IMR-90 (cell line): ENCODE results near the gene TEX22. TPM values are rescaled to one million over a fixed set of nuclear protein-coding genes. Genes with fewer than 3 reads are reported as not detected.

Source experiments
- ATAC-seq: fragments of 200-7000 bp; cut with Tn5 transposase; 2 replicates; pipeline ENCODE4 v1.9.1; 2020; ENCODE audit warnings: low read depth, mild to moderate bottlenecking, moderate library complexity
- BruUV-seq: library from RNA; stranded (reverse); fragments of 400-500 nt; replicated peaks from 2 replicates; lab custom pipeline; 2021; lab: Mats Ljungman, UMichigan
- CTCF ChIA-PET: fragments of 300-600 bp; formaldehyde crosslinking; extraction: SDS; loops from one replicate; lab custom pipeline; 2021; ENCODE audit warnings: antibody characterized with exemption; lab: Yijun Ruan, JAX
- POLR2A ChIA-PET: fragments of 300-600 bp; sonication (Branson Sonifier 250); formaldehyde crosslinking; loops from one replicate; lab custom pipeline; 2022; ENCODE audit warnings: antibody characterized with exemption; ENCODE audit not compliant: unreplicated experiment; lab: Charles Lee
- DNase-seq: peaks from one replicate; pipeline ENCODE4 v3.0.0; 2013
- H2AFZ ChIP-seq: replicated peaks from 2 replicates; pipeline ENCODE3; 2013; ENCODE audit warnings: low read length, mild to moderate bottlenecking; ENCODE audit not compliant: poor library complexity
- H2AK5ac ChIP-seq: 2 replicates; pipeline ENCODE4 v1.6.1; 2013; ENCODE audit warnings: low read depth, low read length, inconsistent platforms
- H2AK9ac ChIP-seq: replicated peaks from 2 replicates; pipeline ENCODE3; 2013; ENCODE audit warnings: mild to moderate bottlenecking, low read depth, low read length, moderate library complexity; ENCODE audit not compliant: poor library complexity
- H2BK120ac ChIP-seq: 2 replicates; pipeline ENCODE4 v1.6.1; 2013; ENCODE audit warnings: low read depth, low read length, inconsistent platforms
- H2BK15ac ChIP-seq: 3 replicates; pipeline ENCODE4 v1.6.1; 2013; ENCODE audit warnings: low read depth, low read length, inconsistent platforms
- H2BK20ac ChIP-seq: 2 replicates; pipeline ENCODE4 v1.6.1; 2013; ENCODE audit warnings: low read depth, mild to moderate bottlenecking, inconsistent platforms, low read length, moderate library complexity
- H2BK5ac ChIP-seq: 2 replicates; pipeline ENCODE4 v1.6.1; 2013; ENCODE audit warnings: mild to moderate bottlenecking, low read depth, low read length, inconsistent platforms; ENCODE audit not compliant: poor library complexity, severe bottlenecking
- H3K14ac ChIP-seq: replicated peaks from 2 replicates; pipeline ENCODE4 v1.6.1; 2013; ENCODE audit warnings: low read depth, low read length, inconsistent platforms
- H3K18ac ChIP-seq: 2 replicates; pipeline ENCODE4 v1.6.1; 2013; ENCODE audit warnings: low read depth, low read length, control low read depth
- H3K23ac ChIP-seq: 2 replicates; pipeline ENCODE4 v1.6.1; 2013; ENCODE audit warnings: low read depth, low read length, inconsistent platforms
- H3K27ac ChIP-seq: 2 replicates; pipeline ENCODE4 v1.5.1; 2013; ENCODE audit warnings: mild to moderate bottlenecking, control low read depth, low read length; ENCODE audit not compliant: insufficient read depth
- H3K27me3 ChIP-seq: 2 replicates; pipeline ENCODE4 v1.6.1; 2013; ENCODE audit warnings: low read length; ENCODE audit not compliant: control insufficient read depth, insufficient read depth
- H3K36me3 ChIP-seq: 2 replicates; pipeline ENCODE4 v1.6.1; 2013; ENCODE audit warnings: low read length, mixed read lengths; ENCODE audit not compliant: control insufficient read depth, insufficient read depth
- H3K4ac ChIP-seq: 2 replicates; pipeline ENCODE4 v1.6.1; 2013; ENCODE audit warnings: low read depth, low read length, inconsistent platforms
- H3K4me1 ChIP-seq: 2 replicates; pipeline ENCODE4 v1.6.1; 2013; ENCODE audit warnings: low read length, mixed read lengths; ENCODE audit not compliant: control insufficient read depth, insufficient read depth
- H3K4me2 ChIP-seq: 2 replicates; pipeline ENCODE4 v1.6.1; 2013; ENCODE audit warnings: low read depth, mild to moderate bottlenecking, control low read depth, low read length, moderate library complexity
- H3K4me3 ChIP-seq: 2 replicates; pipeline ENCODE4 v1.5.1; 2013; ENCODE audit warnings: low read depth, mild to moderate bottlenecking, control low read depth, low read length, moderate library complexity; ENCODE audit not compliant: insufficient read depth
- H3K56ac ChIP-seq: 2 replicates; pipeline ENCODE4 v1.6.1; 2013; ENCODE audit warnings: low read length, inconsistent platforms; ENCODE audit not compliant: insufficient read depth; ENCODE audit errors: extremely low read depth
- H3K79me1 ChIP-seq, 2 experiments: 2 replicates each; pipeline ENCODE4 v1.6.1; 2013; ENCODE audit warnings: low read length in 2 of 2, inconsistent platforms in 1 of 2, low read depth in 1 of 2
- H3K9ac ChIP-seq: 2 replicates; pipeline ENCODE4 v1.6.1; 2013; ENCODE audit warnings: low read depth, low read length, control low read depth
- H3K9me1 ChIP-seq: 2 replicates; pipeline ENCODE4 v1.6.1; 2013; ENCODE audit warnings: low read length, inconsistent platforms; ENCODE audit not compliant: insufficient read depth
- H3K9me3 ChIP-seq: 2 replicates; pipeline ENCODE4 v1.6.1; 2013; ENCODE audit warnings: low read length; ENCODE audit not compliant: control insufficient read depth, insufficient read depth
- H4K20me1 ChIP-seq: 2 replicates; pipeline ENCODE4 v1.6.1; 2013; ENCODE audit warnings: low read length, inconsistent platforms; ENCODE audit not compliant: insufficient read depth
- H4K5ac ChIP-seq: 2 replicates; pipeline ENCODE4 v1.6.1; 2013; ENCODE audit warnings: mild to moderate bottlenecking, low read depth, low read length, control low read depth
- H4K8ac ChIP-seq, 2 experiments: 2 replicates each; pipeline ENCODE4 v1.6.1; 2013; ENCODE audit warnings: low read depth in 2 of 2, low read length in 2 of 2, control low read depth in 1 of 2, inconsistent platforms in 1 of 2
- H4K91ac ChIP-seq: 2 replicates; pipeline ENCODE4 v1.6.1; 2013; ENCODE audit warnings: low read depth, low read length, inconsistent platforms; ENCODE audit not compliant: insufficient read depth
- BHLHE40 ChIP-seq: fragments of 150-350 bp; IDR thresholded peaks from 2 replicates; pipeline ENCODE4 v1.6.1; 2016; ENCODE audit warnings: mild to moderate bottlenecking, low read depth, low read length
- CEBPB ChIP-seq: IDR thresholded peaks from 2 replicates; pipeline ENCODE4 v1.6.1; 2012; ENCODE audit warnings: low read depth, low read length, improper control_type of control experiment
- FOS ChIP-seq: fragments of 150-350 bp; IDR thresholded peaks from 2 replicates; pipeline ENCODE4 v1.6.1; 2016; ENCODE audit warnings: low read depth, low read length
- MAFK ChIP-seq: IDR thresholded peaks from 2 replicates; pipeline ENCODE4 v1.6.1; 2012; ENCODE audit warnings: low read depth, low read length, improper control_type of control experiment
- MXI1 ChIP-seq: IDR thresholded peaks from 2 replicates; pipeline ENCODE4 v1.6.1; 2012; ENCODE audit warnings: low read depth, mild to moderate bottlenecking, low read length, moderate library complexity, borderline replicate concordance
- POLR2A ChIP-seq: IDR thresholded peaks from 2 replicates; pipeline ENCODE4 v1.6.1; 2012; ENCODE audit warnings: mild to moderate bottlenecking, low read depth, low read length
- RAD21 ChIP-seq: IDR thresholded peaks from 2 replicates; pipeline ENCODE4 v1.6.1; 2012; ENCODE audit warnings: low read length, improper control_type of control experiment
- RCOR1 ChIP-seq: IDR thresholded peaks from 2 replicates; pipeline ENCODE4 v1.6.1; 2012; ENCODE audit warnings: mild to moderate bottlenecking, low read length, improper control_type of control experiment; ENCODE audit not compliant: insufficient replicate concordance
- RFX5 ChIP-seq: IDR thresholded peaks from 2 replicates; pipeline ENCODE4 v1.8.0; 2012; ENCODE audit warnings: low read depth, mild to moderate bottlenecking, low read length, moderate library complexity
- SMC3 ChIP-seq: fragments of 150-350 bp; IDR thresholded peaks from 2 replicates; pipeline ENCODE4 v1.6.1; 2016; ENCODE audit warnings: low read depth, mild to moderate bottlenecking, antibody characterized with exemption, low read length, moderate library complexity
- WGBS, 2 experiments: methylation state at CpG; one replicate each; pipeline versions ENCODE4 v1.1.5 to v1.1.7; 2013; ENCODE audit warnings: missing lambda C conversion rate in 2 of 2; ENCODE audit not compliant: insufficient read length in 1 of 2; ENCODE audit errors: extremely low coverage in 2 of 2; 5-methylcytosine and 5-hydroxymethylcytosine counted together
- dilution Hi-C: fragments of 300-500 bp; cut with HindIII; formaldehyde crosslinking; loops from one replicate; pipeline ENCODE4 v1.14.3; 2018; ENCODE audit warnings: low sequenced_read_pairs; ENCODE audit not compliant: unreplicated experiment
- in situ Hi-C: fragments of 300-500 bp; cut with MboI; formaldehyde crosslinking; loops from 3 replicates; pipeline ENCODE4 v1.14.3; 2019; ENCODE audit warnings: low sequenced_read_pairs, inconsistent platforms, mixed read lengths
- intact Hi-C: fragments of 100-400 bp; cut with micrococcal nuclease; formaldehyde crosslinking; loops from 2 replicates; pipeline ENCODE4 v1.10.0; 2022
- polyA plus RNA-seq, 3 experiments: library from polyadenylated mRNA; depleted of rRNA; stranded (reverse); fragments of >200 nt; gene quantifications; 2 replicates each; pipeline ENCODE4 v1.2.3, GENCODE V29; 2012; ENCODE audit warnings: low replicate concordance in 1 of 3
- total RNA-seq: library from RNA; depleted of rRNA; stranded (reverse); fragments of >200 nt; gene quantifications from 2 replicates; pipeline ENCODE4 v1.2.3, GENCODE V29; 2012
- TF ChIP-seq, protein P1 (sequence below): fragments of 150-350 bp; IDR thresholded peaks from 2 replicates; pipeline ENCODE4 v1.6.1; 2017; ENCODE audit warnings: mild to moderate bottlenecking, antibody characterized with exemption, low read length, low read depth
- TF ChIP-seq, protein P2 (sequence below): fragments of 150-350 bp; IDR thresholded peaks from 2 replicates; pipeline ENCODE4 v1.6.1; 2016; ENCODE audit warnings: low read depth, mild to moderate bottlenecking, low read length, moderate library complexity, borderline replicate concordance

Gene TEX22
- total and polyA plus RNA-seq, 2 of the 4 experiments (the other 2 are of a cell fraction): 0.10 to 0.18 TPM

DNA sequence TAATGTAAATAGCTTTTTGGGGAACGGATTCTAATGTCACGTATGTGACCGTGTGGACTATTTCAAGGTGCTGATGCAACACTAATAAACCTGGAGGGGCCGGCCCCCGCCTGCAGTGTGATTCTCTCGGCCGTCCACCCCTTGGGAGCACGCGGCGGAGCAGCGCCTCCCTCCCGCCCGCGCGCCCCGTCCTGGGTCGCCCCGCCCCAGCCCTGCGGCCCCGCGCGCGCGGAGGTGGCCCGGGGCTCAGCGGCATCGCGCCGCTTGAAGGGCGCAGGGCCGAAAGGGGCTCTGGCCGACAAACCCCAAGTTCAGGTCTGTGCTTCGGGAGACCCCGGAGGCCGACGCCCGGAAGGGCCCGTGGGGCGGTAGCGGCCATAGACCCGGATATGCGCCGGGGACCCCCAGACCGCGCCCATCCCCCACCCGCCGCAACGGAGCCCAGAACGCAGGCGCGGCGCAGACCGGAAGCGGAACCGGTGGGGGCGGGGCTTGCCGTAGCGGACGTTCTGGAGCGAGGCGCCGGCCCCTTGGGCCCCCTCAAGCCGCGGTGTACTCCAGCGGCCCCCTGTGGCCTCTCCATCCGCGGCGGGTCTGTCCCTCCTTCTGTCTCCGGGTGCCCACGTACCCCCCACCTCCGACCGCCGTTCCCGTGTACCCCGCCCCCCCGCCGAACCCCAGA lies at the start of gene TEX22 (continued):
- no peak for TF ChIP-seq BHLHE40
- TF ChIP-seq, protein P1, sequence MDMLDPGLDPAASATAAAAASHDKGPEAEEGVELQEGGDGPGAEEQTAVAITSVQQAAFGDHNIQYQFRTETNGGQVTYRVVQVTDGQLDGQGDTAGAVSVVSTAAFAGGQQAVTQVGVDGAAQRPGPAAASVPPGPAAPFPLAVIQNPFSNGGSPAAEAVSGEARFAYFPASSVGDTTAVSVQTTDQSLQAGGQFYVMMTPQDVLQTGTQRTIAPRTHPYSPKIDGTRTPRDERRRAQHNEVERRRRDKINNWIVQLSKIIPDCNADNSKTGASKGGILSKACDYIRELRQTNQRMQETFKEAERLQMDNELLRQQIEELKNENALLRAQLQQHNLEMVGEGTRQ: no peak

DNA sequence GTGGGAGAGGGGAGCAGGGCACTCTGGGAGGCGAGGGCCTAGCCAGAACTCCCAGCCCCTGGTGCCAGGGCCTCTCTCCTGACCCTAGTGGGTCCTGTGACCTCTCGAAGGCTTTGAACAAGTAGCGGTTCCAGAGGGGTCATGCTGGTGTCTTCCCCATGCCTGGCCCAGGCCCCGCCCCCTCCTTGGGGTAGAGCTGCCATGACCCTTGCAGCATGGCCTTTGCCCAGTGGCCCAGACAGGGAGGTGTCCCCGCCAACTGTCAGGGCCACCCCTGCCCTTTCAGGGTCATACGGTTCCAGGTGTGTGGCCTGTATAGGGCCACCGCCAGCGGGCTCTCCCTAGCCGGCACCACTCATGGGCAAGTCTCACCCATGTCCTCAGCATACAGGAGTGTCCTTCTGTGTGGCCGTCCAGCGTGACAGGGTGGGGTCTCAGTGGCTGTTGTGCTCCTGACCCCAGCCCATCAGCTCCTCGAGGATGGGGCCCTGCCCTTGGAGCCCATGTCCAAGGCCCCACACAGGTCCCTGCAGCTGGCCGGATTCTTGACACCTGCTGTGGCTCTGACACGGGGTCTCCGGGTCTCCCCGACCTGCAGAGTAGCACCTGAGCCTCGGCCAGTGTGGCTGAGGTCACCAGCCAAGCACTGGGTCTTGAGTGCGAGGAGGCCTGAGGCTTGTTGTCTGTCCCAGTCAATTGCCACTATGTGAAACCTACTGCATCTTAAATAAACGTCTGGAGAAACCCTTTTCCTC lies 49.2 kb upstream of the TEX22 start:
- DNase-seq (no peak), ATAC-seq (no peak)
- H4K91ac ChIP-seq: no peak overlapping the region
- H3K4me3 ChIP-seq: no peak overlapping the region
- no peaks in the 10 kb centered on the region; the same call in 1 of the 2 replicates for H3K36me3 ChIP-seq
- no peak overlapping the region for H2AFZ ChIP-seq
- no peaks in the 10 kb centered on the region for H3K9me3 ChIP-seq
- dilution Hi-C loops: no loop called here
- no peak overlapping the region for H3K4me2 ChIP-seq
- 90% methylated on average over 14 of the region's 19 CpGs; no CpG with 5 or more reads in 1 of the 2 experiments for WGBS, 2 experiments
- H2BK5ac ChIP-seq: no peak overlapping the region
- H3K4me1 ChIP-seq: peaks cover 3% of the 10 kb centered on the region; the same call in 1 of the 2 replicates
- BruUV-seq: no TSS peak
- H2BK15ac ChIP-seq: no peak overlapping the region
- H4K8ac ChIP-seq: no peak overlapping the region
- H2BK20ac ChIP-seq: no peak overlapping the region
- no peak overlapping the region for H2BK120ac ChIP-seq
- H2AK9ac ChIP-seq: no peak overlapping the region
- H3K4ac ChIP-seq: no peak overlapping the region
- POLR2A ChIA-PET: no interaction called here
- no peaks in the 10 kb centered on the region for H3K27me3 ChIP-seq
- TF ChIP-seq SMC3: no peak
- TF ChIP-seq CEBPB: no peak
- TF ChIP-seq MAFK: no peak
- TF ChIP-seq FOS: no peak
- TF ChIP-seq RFX5: no peak
- no peak for TF ChIP-seq BHLHE40
- TF ChIP-seq MXI1: no peak
- TF ChIP-seq RAD21: no peak
- TF ChIP-seq POLR2A: no peak
- TF ChIP-seq, protein P2, sequence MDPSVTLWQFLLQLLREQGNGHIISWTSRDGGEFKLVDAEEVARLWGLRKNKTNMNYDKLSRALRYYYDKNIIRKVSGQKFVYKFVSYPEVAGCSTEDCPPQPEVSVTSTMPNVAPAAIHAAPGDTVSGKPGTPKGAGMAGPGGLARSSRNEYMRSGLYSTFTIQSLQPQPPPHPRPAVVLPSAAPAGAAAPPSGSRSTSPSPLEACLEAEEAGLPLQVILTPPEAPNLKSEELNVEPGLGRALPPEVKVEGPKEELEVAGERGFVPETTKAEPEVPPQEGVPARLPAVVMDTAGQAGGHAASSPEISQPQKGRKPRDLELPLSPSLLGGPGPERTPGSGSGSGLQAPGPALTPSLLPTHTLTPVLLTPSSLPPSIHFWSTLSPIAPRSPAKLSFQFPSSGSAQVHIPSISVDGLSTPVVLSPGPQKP: no peak
- TF ChIP-seq, protein P1: no peak
- TF ChIP-seq RCOR1: no peak
- H4K20me1 ChIP-seq: peaks cover 15% of the 10 kb centered on the region
- in situ Hi-C loops: no loop called here
- no peak overlapping the region for H3K9ac ChIP-seq
- no peaks in the 10 kb centered on the region; the same call in 1 of the 2 replicates for H3K9me1 ChIP-seq
- no peak overlapping the region for H2AK5ac ChIP-seq
- H3K23ac ChIP-seq: no peak overlapping the region
- H3K79me1 ChIP-seq: peaks cover 10 to 24% of the 10 kb centered on the region in 2 experiments
- no peak overlapping the region for H3K27ac ChIP-seq
- no peak overlapping the region for H4K5ac ChIP-seq
- no peak overlapping the region for H3K18ac ChIP-seq
- H3K56ac ChIP-seq: no peak overlapping the region
- H3K14ac ChIP-seq: no peak overlapping the region
- CTCF ChIA-PET: no interaction called here
- intact Hi-C loops: no loop called here
